OCI-LY1 (cell line): ENCODE data around the gene DPM3.

Source experiments
- EZH2 ChIP-seq: fragments of 200-600 bp; sonication (generic), shearing (Covaris generic); IDR thresholded peaks from 2 replicates; pipeline ENCODE4 v1.8.0; 2017; ENCODE audit warnings: borderline replicate concordance, mixed run types, mild to moderate bottlenecking, antibody characterized with exemption, low read length, moderate library complexity, mixed read lengths
- TF ChIP-seq, protein P1 (sequence below): fragments of 200-600 bp; sonication (generic), shearing (Covaris generic); IDR thresholded peaks from 2 replicates; pipeline ENCODE4 v1.5.1; 2017; ENCODE audit warnings: mild to moderate bottlenecking, antibody characterized with exemption, low read length, moderate library complexity, mixed read lengths

DNA sequence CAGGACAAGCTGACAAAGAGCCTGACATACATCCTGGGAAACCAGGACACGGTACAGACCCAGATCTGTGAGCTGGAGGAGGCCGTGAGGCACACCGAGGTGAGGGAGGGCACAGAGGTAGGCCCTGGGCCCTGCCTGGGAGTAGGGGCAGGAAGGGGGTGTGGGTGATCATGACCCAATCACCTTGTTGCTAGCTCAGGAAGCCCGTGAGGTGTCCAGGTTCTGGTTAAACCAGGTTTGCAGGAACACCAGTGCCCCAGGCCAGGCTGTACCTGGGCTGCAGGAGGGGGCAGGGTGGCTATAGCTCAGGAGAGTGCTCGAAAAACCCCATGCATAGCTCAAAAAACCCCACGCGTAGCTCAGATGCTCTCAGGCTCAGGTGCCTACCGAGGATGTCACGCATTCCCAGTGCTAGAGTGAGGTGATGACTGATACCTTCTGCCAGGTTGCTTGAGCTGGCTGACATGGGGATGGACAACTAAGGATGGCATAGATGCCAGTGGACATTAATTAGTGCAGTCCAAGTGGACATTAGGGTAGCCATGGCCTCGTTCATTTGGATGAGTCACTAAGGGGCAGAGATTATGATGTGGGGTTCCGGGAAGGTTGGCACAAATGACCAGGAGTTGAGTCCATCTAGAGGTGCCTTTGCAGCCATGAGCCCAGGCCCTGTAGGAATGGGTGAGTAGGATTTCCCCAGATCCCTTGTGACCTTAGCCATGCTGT, 37.0 kb upstream of the DPM3 start:
- TF ChIP-seq, protein P1, sequence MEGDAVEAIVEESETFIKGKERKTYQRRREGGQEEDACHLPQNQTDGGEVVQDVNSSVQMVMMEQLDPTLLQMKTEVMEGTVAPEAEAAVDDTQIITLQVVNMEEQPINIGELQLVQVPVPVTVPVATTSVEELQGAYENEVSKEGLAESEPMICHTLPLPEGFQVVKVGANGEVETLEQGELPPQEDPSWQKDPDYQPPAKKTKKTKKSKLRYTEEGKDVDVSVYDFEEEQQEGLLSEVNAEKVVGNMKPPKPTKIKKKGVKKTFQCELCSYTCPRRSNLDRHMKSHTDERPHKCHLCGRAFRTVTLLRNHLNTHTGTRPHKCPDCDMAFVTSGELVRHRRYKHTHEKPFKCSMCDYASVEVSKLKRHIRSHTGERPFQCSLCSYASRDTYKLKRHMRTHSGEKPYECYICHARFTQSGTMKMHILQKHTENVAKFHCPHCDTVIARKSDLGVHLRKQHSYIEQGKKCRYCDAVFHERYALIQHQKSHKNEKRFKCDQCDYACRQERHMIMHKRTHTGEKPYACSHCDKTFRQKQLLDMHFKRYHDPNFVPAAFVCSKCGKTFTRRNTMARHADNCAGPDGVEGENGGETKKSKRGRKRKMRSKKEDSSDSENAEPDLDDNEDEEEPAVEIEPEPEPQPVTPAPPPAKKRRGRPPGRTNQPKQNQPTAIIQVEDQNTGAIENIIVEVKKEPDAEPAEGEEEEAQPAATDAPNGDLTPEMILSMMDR: no peak
- no peak for TF ChIP-seq EZH2
